ENCODE results near the gene ZBTB7A.

Gene ZBTB7A

GRCh38 chr19:4054441-4055208, 12.1 kb downstream of the ZBTB7A start:
- DNase-seq (ENCODE audit: low read depth in 3 of 3) = no peak

- DNase-seq (ENCODE audit: low read depth in 3 of 3) = no peak
Measured at GRCh38 chr19:4053423-4054324, 13.0 kb downstream of the ZBTB7A start.

- DNase-seq (ENCODE audit: low read depth in 3 of 3) = no peak
Measured at GRCh38 chr19:4052993-4053422, 13.7 kb downstream of the ZBTB7A start.

GRCh38 chr19:4052114-4052992, 14.3 kb downstream of the ZBTB7A start:
- no peak for DNase-seq (ENCODE audit: low read depth in 3 of 3)

GRCh38 chr19:4051175-4052101, 15.3 kb downstream of the ZBTB7A start:
- no peak for DNase-seq (ENCODE audit: low read depth in 3 of 3)

GRCh38 chr19:4049432-4049831, 17.3 kb downstream of the ZBTB7A start:
- no peak for DNase-seq (ENCODE audit: low read depth in 3 of 3)

- DNase-seq (ENCODE audit: low read depth in 3 of 3) = no peak
Measured at GRCh38 chr19:4046946-4047683, 19.6 kb downstream of the ZBTB7A start.

GRCh38 chr19:4046362-4046691, 20.4 kb downstream of the ZBTB7A start:
- no peak for DNase-seq (ENCODE audit: low read depth in 3 of 3)

GRCh38 chr19:4045597-4046361, 20.9 kb downstream of the ZBTB7A start:
- no peak for DNase-seq (ENCODE audit: low read depth in 3 of 3)

- no peak for DNase-seq (ENCODE audit: low read depth in 3 of 3)
Measured at GRCh38 chr19:4044990-4045465, 21.7 kb downstream of the ZBTB7A start.

GRCh38 chr19:4043966-4044715, 22.6 kb downstream of the ZBTB7A start:
- DNase-seq (ENCODE audit: low read depth in 3 of 3) = no peak

GRCh38 chr19:4043401-4043800, 23.3 kb downstream of the ZBTB7A start:
- DNase-seq (ENCODE audit: low read depth in 3 of 3) = no peak

GRCh38 chr19:4042731-4043082, 24.0 kb downstream of the ZBTB7A start:
- DNase-seq (ENCODE audit: low read depth in 3 of 3) = no peak

GRCh38 chr19:4042064-4042730, 24.5 kb downstream of the ZBTB7A start:
- no peak for DNase-seq (ENCODE audit: low read depth in 3 of 3)

- DNase-seq (ENCODE audit: low read depth in 3 of 3) = no peak
Measured at GRCh38 chr19:4038661-4039423, 27.9 kb downstream of the ZBTB7A start.

- DNase-seq (ENCODE audit: low read depth in 3 of 3) = no peak
Measured at GRCh38 chr19:4038057-4038456, 28.6 kb downstream of the ZBTB7A start.

GRCh38 chr19:4037301-4037949, 29.3 kb downstream of the ZBTB7A start:
- DNase-seq (ENCODE audit: low read depth in 3 of 3) = no peak
